Endometrial microvascular endothelial cells (primary cell): ENCODE measurements around the gene SLC9A7. TPM values are rescaled to one million over a fixed set of nuclear protein-coding genes. Genes with fewer than 3 reads are reported as not detected.

ENCODE experiments used
- in situ Hi-C: cut with HindIII; loops from 2 replicates; pipeline ENCODE4 v1.10.0; 2017; ENCODE audit warnings: low sequenced_read_pairs, low pct_unique_long_range_greater_than_20kb; ENCODE audit errors: inconsistent ontology term
- total RNA-seq: library from RNA; depleted of rRNA; stranded (reverse); fragments of >200 nt; gene quantifications from one replicate; pipeline ENCODE4 v1.2.3, GENCODE V29; 2015; ENCODE audit errors: inconsistent ontology term

The SLC9A7 gene
- total RNA-seq, 1 donor from 2014 or later, result 13.7 TPM

DNA sequence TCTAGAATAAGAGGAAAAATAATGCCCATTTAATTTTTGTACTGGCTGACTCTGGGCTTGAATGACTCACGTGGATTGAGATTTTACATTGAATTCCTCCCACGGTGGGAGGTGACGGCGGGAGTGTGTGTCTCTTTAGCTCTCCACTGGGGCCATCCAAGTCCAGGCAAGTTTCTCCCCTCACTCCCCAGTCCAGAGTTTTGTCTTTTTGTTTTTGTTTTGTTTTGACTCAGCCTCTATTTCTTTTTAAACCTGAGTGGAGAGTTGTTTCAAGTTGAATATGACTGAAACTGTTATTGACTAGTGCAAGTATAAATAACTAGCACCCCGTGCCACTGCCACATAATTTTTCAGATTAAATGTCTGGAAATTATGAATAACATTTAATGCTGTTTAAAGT is 171.8 kb downstream of the SLC9A7 start:
- in situ Hi-C loops, result no loop called here

DNA sequence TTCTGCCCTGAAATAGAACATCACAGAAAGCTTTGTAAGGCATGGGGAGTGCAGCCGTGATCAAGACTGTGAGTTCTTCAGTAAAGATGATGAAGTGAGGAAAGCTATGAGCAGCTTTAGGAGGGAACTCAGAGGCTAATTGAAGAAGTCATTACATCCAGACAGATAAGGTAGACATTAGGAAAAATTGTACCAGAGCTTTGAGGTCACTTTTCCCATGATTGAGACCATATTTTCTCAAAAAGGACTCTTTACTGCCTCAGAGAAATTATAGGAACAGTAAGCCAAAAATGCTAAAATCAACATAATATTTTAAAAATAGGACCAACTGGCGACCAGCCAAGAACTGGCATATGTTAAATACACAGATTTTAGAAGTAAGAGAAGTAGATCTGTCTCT is 174.2 kb downstream of the SLC9A7 start:
- in situ Hi-C loops, result no loop called here

DNA sequence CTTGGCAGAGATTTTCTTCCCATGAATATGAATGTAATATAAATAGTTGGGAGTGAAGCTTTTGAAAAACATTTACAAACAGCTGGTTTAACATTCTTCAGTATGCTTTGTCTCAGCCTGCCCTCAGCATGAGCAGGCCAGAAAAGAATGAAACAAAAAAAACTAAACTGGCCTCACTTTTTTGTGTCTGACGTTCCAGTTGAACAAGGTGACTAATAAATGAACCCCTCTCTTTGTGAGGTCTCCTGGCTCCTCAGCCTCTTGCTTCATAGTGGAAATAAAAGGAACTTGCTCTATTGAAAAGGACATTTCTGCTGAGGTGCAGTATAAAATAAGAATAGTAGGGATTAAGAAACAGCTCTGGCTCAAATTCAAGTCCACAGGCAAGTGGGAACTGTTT is 176.0 kb downstream of the SLC9A7 start:
- in situ Hi-C loops, result no loop called here

DNA sequence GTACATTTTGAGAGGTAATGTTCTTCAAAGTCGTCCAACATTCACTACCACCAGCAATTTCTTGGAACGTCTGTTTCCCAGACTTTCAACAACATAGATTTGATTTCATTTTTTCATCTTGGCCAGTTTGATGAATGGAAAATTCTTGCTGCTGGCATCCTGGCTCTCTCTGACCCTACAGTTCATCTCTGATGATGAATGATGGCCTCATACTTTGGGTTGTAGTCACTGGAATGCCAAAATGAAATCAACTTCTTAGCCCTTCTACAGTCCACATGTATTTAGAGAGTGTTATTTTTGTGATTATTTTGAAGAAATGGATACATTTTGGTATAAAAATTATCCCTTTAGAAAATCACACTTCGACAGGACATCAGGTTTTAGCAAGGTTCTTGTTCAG is 176.6 kb downstream of the SLC9A7 start:
- in situ Hi-C loops, result no loop called here

DNA sequence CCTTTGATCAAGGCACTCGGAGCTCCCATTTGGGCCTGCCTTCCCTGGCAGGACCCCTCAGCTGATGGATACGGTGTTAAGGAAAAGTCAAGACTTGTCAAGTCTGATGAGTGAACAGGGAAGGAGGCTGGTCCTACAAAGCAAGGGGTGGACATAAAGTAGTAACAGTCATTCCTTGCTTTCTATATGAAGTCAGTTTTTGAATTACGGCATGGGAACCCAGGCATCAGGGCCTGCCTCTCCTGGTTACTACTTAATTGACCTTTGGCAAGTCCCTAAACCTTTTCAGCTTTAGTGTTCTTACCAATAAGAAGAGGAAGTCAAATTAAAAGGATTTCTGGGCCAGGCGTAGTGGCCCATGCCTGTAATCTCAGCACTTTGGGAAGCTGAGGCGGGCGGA is 178.3 kb downstream of the SLC9A7 start:
- in situ Hi-C loops, result no loop called here

DNA sequence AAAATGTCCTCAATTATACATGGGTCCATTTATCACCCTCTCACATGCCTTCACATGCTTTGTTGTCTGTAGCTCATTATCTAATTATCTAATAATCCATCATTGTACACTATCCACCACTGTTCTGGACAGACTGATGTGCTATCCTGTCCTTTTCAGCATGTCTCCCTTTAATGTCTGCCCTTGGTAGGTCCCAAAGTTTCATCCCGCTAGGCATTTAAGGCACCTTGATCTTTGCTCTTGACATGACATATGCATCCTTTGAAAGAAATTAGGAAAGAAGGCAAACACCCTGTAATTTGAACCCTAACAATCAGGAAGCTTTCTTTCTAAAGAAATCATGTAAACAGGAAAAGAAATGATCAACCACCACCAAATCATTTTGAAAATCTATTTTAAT is 179.7 kb downstream of the SLC9A7 start:
- in situ Hi-C loops, result no loop called here

DNA sequence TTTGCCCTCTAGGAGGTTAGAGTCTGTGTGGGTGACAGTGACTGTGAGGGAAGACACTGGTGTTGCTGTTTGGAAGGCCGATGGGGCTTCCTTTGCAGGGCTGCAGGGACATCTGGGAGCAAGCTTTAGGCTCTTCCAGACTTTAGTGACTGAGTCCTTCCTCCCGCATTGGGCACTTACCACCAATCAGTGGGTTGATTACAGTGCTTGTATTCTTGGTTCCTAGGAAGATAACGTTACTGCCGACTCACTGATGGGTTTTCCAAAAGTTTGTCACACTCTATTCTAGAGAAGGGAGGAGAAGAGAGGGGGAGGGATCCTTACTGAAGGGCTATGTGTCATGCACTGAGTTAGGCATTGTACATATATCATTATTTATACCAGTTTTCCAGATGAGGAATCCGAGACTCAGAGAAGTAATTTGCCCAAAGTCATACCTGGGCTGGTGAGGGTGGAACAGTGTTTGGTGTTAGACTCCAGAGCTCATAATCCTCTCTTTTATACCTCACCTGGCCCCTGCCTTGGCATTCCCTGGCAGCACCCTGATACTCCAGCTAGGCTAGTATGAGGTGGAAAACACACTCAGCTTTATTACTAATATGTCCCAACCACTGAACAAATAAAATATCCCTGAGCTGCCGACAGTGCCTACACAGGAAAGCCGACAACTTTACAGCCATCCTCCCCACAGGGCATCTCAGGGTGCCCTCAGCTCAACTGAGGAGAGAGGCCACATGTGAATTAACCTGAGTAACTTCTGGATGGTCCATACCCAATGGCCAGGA is 181.5 kb downstream of the SLC9A7 start:
- in situ Hi-C loops, result no loop called here

DNA sequence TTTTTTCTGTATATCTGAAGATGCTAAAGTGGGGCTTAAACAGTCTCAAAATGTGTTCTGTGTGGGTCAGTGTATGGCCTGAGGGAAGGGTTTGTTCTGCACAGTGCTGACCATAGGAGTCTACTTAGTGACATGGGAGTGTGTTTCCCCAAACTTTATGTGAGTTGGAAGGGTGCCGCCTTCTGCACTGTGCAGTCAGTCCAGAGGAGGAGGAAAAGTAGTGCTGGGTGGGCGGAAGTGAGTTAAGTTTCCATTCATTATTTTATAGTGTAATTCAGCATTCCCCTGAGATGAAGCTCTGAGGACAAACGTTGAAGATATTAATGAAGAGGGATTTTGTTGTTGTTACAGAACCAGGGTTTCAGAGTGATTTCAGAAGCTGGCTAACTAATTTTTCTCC is 182.5 kb downstream of the SLC9A7 start:
- in situ Hi-C loops, result no loop called here

DNA sequence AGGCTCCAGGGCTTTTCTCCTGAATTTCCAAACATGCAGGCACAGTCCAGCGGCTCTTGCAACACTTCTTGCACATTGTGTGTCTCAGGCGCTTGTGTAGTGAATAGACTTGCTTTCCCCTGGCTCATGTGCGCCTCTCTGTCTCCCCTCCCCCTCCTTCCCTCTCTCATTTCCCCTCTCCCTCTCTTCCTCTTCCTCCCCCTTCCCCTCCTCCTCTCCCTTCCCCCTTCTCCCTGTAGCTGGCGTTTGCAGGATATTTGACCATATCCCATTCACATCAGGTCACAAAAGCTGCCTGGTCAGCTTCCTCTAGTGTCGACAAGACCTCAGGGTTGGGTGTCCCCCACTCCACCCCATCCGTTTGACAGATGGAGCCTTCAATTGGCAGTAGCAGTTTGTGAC is 182.9 kb downstream of the SLC9A7 start:
- in situ Hi-C loops, result no loop called here

DNA sequence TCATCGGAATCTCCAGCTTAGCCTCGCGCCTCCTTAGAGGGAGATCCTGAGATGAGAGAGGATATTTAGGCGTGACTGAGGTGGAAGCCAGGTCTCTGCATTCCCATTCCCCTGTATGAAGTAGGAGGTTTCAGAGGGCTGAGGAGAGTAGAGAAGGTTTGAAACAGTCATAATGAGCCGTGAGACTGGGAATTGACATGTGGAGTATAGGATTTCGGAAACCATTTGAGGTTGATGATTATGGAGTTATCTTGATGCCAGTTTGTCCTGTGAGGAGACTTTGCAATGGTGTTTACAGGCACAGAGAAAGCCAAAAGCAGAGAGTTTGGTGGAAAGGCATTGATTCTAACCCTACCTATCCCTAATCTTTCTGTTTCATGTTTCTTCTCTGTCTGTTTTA is 183.3 kb downstream of the SLC9A7 start:
- in situ Hi-C loops, result no loop called here

DNA sequence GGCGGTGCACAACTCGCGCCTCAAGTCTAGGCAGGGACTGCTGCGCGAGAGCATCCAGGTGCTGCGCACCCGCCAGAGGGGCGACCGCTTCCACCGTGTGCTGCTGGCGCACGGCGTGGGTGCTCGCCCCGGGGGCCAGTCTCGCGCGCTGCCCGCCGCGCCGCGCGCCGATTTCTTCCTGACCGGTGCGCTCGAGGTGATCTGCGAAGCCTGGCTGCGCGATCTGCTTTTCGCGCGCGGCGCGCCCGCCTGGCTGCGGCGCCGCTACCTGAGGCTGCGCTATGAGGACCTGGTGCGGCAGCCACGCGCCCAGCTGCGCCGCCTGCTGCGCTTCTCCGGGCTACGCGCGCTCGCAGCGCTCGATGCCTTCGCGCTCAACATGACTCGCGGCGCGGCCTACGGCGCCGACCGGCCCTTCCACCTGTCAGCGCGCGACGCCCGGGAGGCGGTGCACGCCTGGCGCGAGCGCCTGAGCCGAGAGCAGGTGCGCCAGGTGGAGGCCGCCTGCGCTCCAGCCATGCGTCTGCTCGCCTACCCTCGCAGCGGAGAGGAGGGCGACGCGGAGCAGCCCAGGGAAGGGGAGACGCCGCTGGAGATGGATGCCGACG is 184.0 kb downstream of the SLC9A7 start:
- in situ Hi-C loops, result no loop called here

DNA sequence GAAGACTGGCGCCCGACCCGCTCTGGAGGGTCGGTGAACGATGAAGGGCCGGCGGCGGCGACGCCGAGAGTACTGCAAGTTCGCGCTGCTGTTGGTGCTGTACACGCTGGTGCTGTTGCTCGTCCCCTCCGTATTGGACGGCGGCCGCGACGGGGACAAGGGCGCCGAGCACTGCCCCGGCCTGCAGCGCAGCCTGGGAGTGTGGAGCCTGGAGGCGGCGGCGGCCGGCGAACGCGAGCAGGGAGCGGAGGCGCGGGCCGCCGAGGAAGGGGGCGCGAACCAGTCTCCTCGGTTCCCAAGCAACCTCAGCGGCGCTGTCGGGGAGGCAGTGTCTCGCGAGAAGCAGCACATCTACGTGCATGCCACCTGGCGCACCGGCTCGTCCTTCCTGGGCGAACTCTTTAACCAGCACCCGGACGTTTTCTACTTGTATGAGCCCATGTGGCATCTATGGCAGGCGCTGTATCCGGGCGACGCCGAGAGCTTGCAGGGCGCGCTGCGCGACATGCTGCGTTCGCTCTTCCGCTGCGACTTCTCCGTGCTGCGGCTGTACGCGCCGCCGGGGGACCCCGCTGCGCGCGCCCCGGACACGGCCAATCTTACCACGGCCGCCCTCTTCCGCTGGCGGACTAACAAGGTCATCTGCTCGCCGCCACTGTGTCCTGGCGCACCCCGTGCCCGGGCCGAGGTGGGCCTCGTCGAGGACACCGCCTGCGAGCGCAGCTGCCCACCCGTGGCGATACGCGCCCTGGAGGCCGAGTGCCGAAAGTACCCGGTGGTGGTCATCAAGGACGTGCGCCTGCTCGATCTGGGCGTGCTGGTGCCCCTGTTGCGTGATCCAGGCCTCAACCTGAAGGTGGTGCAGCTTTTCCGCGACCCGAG is 184.8 kb downstream of the SLC9A7 start:
- in situ Hi-C loops, result no loop called here

DNA sequence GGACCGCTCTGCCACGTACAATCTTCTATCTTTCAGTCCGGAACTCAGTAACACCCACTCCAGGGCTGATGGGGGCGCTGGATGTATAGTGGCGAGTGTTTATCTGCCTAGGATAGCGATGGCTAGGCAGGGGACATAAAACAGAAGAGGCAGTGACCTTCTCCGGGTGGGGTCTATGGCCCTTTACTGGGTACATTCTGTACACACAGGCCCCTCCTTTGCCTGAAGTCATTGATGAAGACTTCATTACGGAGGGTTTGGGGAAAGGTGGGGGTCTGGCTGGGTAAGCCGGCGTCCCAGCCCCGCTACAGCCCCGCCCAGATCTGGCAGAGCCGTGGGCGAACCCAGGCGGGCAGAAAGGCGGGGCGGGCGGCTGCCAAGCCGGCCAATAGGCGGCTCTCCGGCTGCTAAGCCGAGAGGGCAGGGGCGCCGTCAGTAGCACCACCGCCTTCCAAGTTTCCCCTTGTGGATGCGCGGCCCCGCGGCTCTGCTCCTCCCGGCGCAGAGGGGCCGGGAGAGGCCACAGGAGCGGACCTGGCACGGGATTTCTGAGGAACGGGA is 185.5 kb downstream of the SLC9A7 start, which contains the start of gene CHST7:
TSS of gene CHST7 (plus strand) at position 435 of the 561 bp plus-strand sequence. CDS start 167 bp downstream, outside the sequence.
- in situ Hi-C loops, result no loop called here

DNA sequence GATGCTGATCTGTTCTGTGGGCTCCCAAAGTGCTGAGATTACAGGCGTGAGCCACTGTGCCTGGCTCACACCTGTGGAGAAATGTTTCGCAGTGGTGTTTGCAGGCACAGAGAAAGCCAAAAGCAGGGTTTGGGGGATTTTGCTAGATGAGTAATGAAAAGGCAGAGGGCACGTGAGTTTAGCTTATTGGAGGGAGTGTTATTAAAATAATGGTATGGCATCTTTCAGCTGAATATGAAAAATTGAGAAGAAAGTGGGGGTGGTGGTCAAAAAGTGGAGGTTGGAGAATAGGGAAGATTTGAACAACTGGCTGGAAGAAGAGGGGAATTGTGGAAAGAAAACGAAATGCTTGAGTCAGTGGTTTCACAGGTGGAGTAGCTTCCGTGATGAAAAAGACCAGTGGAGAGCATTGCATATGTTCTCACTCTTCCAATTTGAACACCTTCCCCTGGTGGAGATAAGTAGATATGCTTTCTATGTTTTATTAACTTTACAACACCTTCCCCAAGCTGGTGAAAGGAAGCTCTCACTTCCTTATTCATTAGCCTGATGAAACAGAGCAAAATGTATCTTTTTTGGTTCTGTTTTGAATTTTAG is 186.5 kb downstream of the SLC9A7 start:
- in situ Hi-C loops, result no loop called here

DNA sequence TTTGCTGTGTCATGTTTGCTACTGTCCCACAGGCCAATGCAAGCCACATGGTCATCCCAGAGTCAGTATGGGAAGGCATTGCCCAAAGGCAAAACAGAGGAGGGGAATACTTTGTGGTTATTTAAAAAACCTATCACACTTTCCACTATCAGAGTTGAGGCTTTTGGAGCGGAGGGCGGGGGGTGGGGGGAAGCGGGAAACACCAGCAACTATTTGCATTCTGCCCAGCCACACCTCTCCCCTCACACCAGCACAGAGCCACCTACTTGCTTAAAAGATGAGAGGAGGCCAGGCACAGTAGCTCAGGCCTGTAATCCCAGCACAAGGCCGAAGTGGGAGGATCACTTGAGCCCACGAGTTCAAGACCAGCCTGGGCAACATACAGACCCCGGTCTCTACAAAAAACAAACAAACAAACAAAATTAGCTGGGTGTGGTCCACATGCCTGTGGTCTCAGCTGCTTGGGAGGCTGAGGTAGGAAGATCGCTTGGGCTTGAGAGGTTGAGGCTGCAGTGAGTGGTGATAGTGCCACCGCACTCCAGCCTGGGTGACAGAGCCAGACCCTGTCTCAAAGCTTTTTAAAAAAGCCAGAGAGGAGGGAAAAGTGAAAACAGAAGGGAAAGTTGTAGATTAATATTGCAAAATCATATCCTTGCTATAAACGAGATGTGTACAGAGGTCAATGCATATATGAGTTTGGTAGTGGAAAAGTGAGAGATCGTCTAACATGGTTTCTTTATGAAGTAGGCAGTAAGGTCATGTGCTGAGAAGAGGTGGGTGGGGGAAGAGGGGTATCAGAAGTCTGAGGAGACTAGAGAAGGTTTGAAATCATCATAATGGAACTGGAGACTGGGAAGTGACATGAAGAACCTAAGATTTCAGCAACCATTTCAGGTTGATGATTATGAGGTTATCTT is 187.2 kb downstream of the SLC9A7 start:
- in situ Hi-C loops, result no loop called here

DNA sequence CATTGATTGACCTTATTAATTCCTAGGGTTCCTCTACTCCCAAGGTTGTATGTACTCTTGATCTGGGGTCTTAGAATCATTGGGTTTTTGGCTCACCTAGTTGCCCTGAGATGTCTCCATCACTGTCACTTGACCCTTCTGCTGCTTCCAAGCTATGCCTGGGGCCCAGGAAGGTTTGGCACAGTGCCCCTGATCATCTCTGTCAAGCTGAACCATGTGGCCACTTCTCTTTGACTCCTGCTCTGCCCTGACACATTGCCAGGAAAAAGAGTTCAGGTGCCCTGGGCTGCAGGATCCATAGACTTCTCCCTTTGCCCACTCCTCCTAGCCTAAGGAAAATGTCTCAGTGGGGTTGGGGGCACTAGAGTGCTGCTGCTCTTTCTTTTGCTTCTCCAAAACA is 189.3 kb downstream of the SLC9A7 start:
- in situ Hi-C loops, result no loop called here

DNA sequence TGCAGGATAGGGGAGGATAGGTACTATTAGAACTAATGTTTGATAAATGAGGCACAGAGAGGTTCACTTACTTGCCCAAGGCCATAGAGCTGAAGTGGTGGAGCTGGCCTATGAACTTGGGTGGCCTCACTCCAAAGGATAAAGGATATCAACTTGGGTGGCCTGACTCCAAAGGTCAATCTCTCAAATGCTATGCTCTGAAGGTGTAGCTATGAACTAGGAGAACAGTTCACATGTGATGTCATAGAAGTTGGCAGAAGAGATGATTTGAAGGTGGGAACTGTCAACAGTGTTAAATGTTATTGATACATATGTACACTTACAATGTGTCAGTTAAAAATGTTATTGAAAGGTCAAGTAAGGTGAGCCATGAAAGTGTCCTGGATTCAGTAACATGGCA is 191.5 kb downstream of the SLC9A7 start:
- in situ Hi-C loops, result no loop called here
